Ishikawa (cell line): ENCODE results near the gene CPNE4.

Experiments used
- CEBPB ChIP-seq: IDR thresholded peaks from 2 replicates; pipeline ENCODE4 v1.6.1; 2012
- CREB1 ChIP-seq: IDR thresholded peaks from 2 replicates; pipeline ENCODE4 v1.6.1; 2012; ENCODE audit warnings: low read depth
- EGR1 ChIP-seq: IDR thresholded peaks from 2 replicates; pipeline ENCODE4 v1.6.1; 2012
- EP300 ChIP-seq: IDR thresholded peaks from 2 replicates; pipeline ENCODE4 v1.6.1; 2012; ENCODE audit warnings: borderline replicate concordance
- FOXM1 ChIP-seq: IDR thresholded peaks from 2 replicates; pipeline ENCODE4 v1.6.1; 2012; ENCODE audit warnings: low read depth, borderline replicate concordance
- NFIC ChIP-seq: IDR thresholded peaks from 2 replicates; pipeline ENCODE4 v1.6.1; 2012
- RAD21 ChIP-seq: IDR thresholded peaks from 2 replicates; pipeline ENCODE4 v1.6.1; 2012; ENCODE audit warnings: low read depth
- TAF1 ChIP-seq: IDR thresholded peaks from 2 replicates; pipeline ENCODE4 v1.6.1; 2012; ENCODE audit warnings: low read depth, mild to moderate bottlenecking
- TCF12 ChIP-seq: IDR thresholded peaks from 2 replicates; pipeline ENCODE4 v1.6.1; 2012; ENCODE audit warnings: low read depth
- TEAD4 ChIP-seq: IDR thresholded peaks from 2 replicates; pipeline ENCODE4 v1.6.1; 2012
- YY1 ChIP-seq: IDR thresholded peaks from 2 replicates; pipeline ENCODE4 v1.6.1; 2012; ENCODE audit warnings: low read depth
- ZBTB7A ChIP-seq: IDR thresholded peaks from 2 replicates; pipeline ENCODE4 v1.6.1; 2012; ENCODE audit warnings: low read depth
- TF ChIP-seq, protein P1 (sequence below): IDR thresholded peaks from 2 replicates; pipeline ENCODE4 v1.6.1; 2012
- TF ChIP-seq, protein P2 (sequence below): IDR thresholded peaks from 2 replicates; pipeline ENCODE4 v1.6.1; 2012
- TF ChIP-seq, protein P3 (sequence below): IDR thresholded peaks from 2 replicates; pipeline ENCODE4 v1.6.1; 2012; ENCODE audit warnings: low read depth, mild to moderate bottlenecking

CPNE4 gene

DNA sequence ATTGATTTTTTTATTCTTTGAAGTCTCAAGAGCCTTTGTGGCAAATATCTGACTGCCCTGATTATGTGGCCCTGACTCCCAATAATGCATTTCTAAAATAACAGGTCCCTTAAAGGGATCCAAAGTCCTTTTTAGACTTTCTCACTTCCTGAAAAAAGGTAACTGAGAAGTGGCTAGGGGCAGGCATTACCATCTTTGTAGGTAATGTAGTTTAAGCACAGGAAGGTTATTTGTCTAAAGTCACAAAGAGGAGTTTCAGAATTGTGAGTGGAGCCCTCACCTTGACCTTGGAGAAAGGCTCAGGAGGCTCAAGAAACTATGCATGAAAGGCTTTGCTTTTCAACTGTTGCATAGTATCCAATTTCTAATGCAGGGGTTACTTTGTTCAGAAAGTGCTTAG lies 389.2 kb downstream of the CPNE4 start:
- no peak for TF ChIP-seq NFIC
- TF ChIP-seq EP300: no peak
- no peak for TF ChIP-seq TEAD4
- TF ChIP-seq, protein P1, sequence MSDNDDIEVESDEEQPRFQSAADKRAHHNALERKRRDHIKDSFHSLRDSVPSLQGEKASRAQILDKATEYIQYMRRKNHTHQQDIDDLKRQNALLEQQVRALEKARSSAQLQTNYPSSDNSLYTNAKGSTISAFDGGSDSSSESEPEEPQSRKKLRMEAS: no peak
- no peak for TF ChIP-seq CREB1
- no peak for TF ChIP-seq EGR1

DNA sequence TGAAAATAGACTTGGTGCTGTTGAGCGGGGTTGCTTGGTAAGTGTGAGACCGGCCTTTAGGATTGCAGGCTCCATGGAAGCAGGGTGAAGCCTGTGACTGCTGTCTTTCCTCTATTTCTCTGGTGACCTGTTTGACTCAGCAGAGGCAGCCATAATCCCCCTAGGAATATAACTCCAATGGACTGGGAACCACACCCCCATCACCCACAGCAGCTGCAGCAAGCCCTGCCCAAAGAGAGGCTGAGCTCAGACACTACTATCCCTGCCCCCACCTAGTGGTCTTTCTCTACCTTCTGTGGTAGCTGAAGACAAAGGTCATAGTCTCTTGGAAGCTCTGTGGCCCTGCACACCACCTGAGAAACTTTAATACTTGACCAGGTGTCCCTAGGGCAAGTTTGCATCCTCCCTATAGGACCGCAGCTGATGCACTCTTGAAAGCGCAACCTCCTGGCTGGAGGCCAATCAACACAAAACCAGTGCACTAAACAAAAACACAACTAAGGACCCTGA lies 398.5 kb downstream of the CPNE4 start:
- TF ChIP-seq EGR1 (no peak), EP300 (no peak), TCF12 (no peak), CEBPB (no peak), CREB1 (no peak), RAD21 (no peak), YY1 (no peak), FOXM1 (no peak), NFIC (no peak), TEAD4 (no peak), ZBTB7A (no peak)
- TF ChIP-seq, protein P2, sequence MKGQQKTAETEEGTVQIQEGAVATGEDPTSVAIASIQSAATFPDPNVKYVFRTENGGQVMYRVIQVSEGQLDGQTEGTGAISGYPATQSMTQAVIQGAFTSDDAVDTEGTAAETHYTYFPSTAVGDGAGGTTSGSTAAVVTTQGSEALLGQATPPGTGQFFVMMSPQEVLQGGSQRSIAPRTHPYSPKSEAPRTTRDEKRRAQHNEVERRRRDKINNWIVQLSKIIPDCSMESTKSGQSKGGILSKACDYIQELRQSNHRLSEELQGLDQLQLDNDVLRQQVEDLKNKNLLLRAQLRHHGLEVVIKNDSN: no peak
- TF ChIP-seq, protein P1: no peak
- TF ChIP-seq, protein P3, sequence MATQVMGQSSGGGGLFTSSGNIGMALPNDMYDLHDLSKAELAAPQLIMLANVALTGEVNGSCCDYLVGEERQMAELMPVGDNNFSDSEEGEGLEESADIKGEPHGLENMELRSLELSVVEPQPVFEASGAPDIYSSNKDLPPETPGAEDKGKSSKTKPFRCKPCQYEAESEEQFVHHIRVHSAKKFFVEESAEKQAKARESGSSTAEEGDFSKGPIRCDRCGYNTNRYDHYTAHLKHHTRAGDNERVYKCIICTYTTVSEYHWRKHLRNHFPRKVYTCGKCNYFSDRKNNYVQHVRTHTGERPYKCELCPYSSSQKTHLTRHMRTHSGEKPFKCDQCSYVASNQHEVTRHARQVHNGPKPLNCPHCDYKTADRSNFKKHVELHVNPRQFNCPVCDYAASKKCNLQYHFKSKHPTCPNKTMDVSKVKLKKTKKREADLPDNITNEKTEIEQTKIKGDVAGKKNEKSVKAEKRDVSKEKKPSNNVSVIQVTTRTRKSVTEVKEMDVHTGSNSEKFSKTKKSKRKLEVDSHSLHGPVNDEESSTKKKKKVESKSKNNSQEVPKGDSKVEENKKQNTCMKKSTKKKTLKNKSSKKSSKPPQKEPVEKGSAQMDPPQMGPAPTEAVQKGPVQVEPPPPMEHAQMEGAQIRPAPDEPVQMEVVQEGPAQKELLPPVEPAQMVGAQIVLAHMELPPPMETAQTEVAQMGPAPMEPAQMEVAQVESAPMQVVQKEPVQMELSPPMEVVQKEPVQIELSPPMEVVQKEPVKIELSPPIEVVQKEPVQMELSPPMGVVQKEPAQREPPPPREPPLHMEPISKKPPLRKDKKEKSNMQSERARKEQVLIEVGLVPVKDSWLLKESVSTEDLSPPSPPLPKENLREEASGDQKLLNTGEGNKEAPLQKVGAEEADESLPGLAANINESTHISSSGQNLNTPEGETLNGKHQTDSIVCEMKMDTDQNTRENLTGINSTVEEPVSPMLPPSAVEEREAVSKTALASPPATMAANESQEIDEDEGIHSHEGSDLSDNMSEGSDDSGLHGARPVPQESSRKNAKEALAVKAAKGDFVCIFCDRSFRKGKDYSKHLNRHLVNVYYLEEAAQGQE: no peak

DNA sequence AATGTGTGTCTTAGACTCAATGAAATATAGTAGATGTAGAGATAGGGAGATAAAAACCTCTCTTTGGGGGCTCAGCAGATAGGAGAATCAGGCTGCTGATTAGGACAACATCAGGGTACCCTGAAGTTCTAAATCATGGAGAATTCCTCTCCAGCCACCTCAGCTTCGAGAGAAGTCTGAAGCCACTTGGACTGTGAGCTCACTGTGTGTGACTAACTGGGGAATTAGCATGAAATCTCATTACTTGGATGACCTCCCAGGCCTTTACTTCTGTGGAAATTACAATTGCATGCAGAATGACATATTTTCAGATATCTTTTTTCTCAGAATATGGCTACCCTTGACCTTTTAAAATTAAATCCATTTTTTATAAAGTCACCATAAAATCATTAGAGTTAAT lies 404.0 kb downstream of the CPNE4 start:
- TF ChIP-seq, protein P2: no peak
- TF ChIP-seq EGR1: no peak
- TF ChIP-seq FOXM1: no peak
- TF ChIP-seq ZBTB7A: no peak
- TF ChIP-seq, protein P3: no peak
- no peak for TF ChIP-seq YY1
- no peak for TF ChIP-seq TEAD4
- TF ChIP-seq, protein P1: no peak
- no peak for TF ChIP-seq TAF1
- TF ChIP-seq RAD21: no peak
- TF ChIP-seq CREB1: no peak
- no peak for TF ChIP-seq CEBPB
- TF ChIP-seq TCF12: no peak

DNA sequence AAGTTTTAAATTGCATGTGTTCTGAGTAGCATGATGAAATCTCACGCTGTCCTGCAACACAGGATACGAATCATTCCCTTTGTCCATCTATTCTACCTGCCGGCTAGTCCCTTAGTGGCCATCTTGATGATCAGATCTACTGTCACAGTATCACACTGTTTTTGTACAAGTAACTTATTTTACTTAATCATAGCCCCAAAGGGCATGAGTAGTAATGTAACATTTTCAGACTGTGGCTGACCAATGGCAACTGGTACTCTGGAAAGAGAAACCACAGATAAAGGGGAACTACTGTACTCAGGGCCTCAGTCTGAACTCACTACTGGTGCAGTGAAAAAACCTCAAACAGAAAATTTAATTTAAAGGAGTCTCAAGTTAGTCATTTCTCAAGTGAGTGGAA lies 404.7 kb downstream of the CPNE4 start:
- TF ChIP-seq, protein P2: no peak
- TF ChIP-seq EGR1 (no peak), TAF1 (no peak), CREB1 (no peak), EP300 (no peak)
- TF ChIP-seq, protein P3: no peak
